Stimulated activated CD4-positive, alpha-beta T cell treated with anti-CD3 and anti-CD28 coated beads, Interleukin-1b, Interleukin-23, amount 100 ng/mL, for 4 hours (primary cell): ENCODE measurements around the gene KASH5.
A peak's percentile ranks its signal among the peaks of the same experiment; 100 is the strongest.
"Not testable (repeated sequence)": the region's sequence is repeated elsewhere in the genome, so short reads cannot be mapped to it uniquely, and the experiment has no call there.

ENCODE experiments used
- DNase-seq, 2 donors: peaks; one replicate each; pipeline ENCODE4 v3.0.0-alpha.2; 2020; ENCODE audit warnings: low read depth in 2 of 2

Gene KASH5

GRCh38 chr19:49436381-49437017, 48.5 kb downstream of the KASH5 start:
- peak in 1 of 2 donors; percentile 47 for DNase-seq

GRCh38 chr19:49437231-49437630, 49.2 kb downstream of the KASH5 start:
- no peak for DNase-seq

- no peak for DNase-seq
Measured at GRCh38 chr19:49438261-49438660, 50.2 kb downstream of the KASH5 start.

GRCh38 chr19:49439836-49440235, 51.8 kb downstream of the KASH5 start:
- DNase-seq: no peak

GRCh38 chr19:49440439-49441209, 52.6 kb downstream of the KASH5 start:
- no peak for DNase-seq

- no peak for DNase-seq
Measured at GRCh38 chr19:49441210-49441959, 53.3 kb downstream of the KASH5 start, which contains the start of gene SLC17A7. SLC17A7 (minus strand) TSS chr19:49441527; CDS start chr19:49441379, 148 bp downstream.

- DNase-seq: no peak
Measured at GRCh38 chr19:49441960-49442350, 53.9 kb downstream of the KASH5 start.

GRCh38 chr19:49442354-49442753, 54.3 kb downstream of the KASH5 start:
- no peak for DNase-seq

GRCh38 chr19:49442771-49443365, 54.8 kb downstream of the KASH5 start:
- peak in 1 of 2 donors; percentile 47 for DNase-seq

- peak; percentile 93 for DNase-seq
Measured at GRCh38 chr19:49443366-49444099, 55.5 kb downstream of the KASH5 start.

- DNase-seq: not testable (repeated sequence)
Measured at GRCh38 chr19:49444100-49444700, 56.2 kb downstream of the KASH5 start.

GRCh38 chr19:49445997-49446396, 57.9 kb downstream of the KASH5 start:
- no peak for DNase-seq

- no peak for DNase-seq
Measured at GRCh38 chr19:49447485-49448431, 59.7 kb downstream of the KASH5 start.

- no peak for DNase-seq
Measured at GRCh38 chr19:49448432-49448786, 60.4 kb downstream of the KASH5 start.

GRCh38 chr19:49450405-49450804, 62.4 kb downstream of the KASH5 start:
- DNase-seq: no peak

GRCh38 chr19:49451430-49452181, 63.6 kb downstream of the KASH5 start, which contains the start of gene PIH1D1:
PIH1D1 (minus strand) TSS chr19:49451814; CDS start chr19:49451574, 240 bp downstream.
- DNase-seq: peak; percentile 84 to 90

- DNase-seq: peak; percentile 94 to 97
Measured at GRCh38 chr19:49453013-49453756, 65.1 kb downstream of the KASH5 start, which contains the start of gene ALDH16A1. ALDH16A1 (plus strand) TSS chr19:49453225; CDS start chr19:49453332, 107 bp downstream.

GRCh38 chr19:49453757-49454240, 65.8 kb downstream of the KASH5 start:
- no peak for DNase-seq
